AG04450 (cell line): ENCODE measurements around the gene USP1. TPM values are rescaled to one million over a fixed set of nuclear protein-coding genes. Genes with fewer than 3 reads are reported as not detected.

Source experiments
- CTCF ChIA-PET: fragments of 300-600, 350-600 bp; formaldehyde crosslinking; extraction: SDS; loops from one replicate; lab custom pipeline; 2022; ENCODE audit warnings: antibody characterized with exemption, inconsistent platforms; lab: Charles Lee
- POLR2A ChIA-PET: fragments of 350-600 bp; formaldehyde crosslinking; extraction: SDS; loops from one replicate; lab custom pipeline; 2021; ENCODE audit warnings: antibody characterized with exemption, inconsistent platforms; lab: Yijun Ruan, JAX
- DNase-seq: peaks from one replicate; pipeline ENCODE4 v3.0.0-alpha.2; 2011; ENCODE audit warnings: low read depth, low spot score
- H3K27ac ChIP-seq: one replicate; pipeline ENCODE4 v1.5.1; 2012; ENCODE audit warnings: low read depth, low read length, control low read depth
- H3K27me3 ChIP-seq: one replicate; pipeline ENCODE4 v1.6.0; 2012; ENCODE audit warnings: low read length; ENCODE audit not compliant: control insufficient read depth, insufficient read depth
- H3K4me3 ChIP-seq: 2 replicates; pipeline ENCODE4 v1.5.1; 2011; ENCODE audit warnings: mild to moderate bottlenecking, low read depth, low read length, control low read depth
- H3K9me3 ChIP-seq: 2 replicates; pipeline ENCODE4 v1.5.1; 2012; ENCODE audit warnings: low read length; ENCODE audit not compliant: control insufficient read depth, insufficient read depth
- CTCF ChIP-seq: IDR thresholded peaks from 2 replicates; pipeline ENCODE4 v1.5.1; 2011; ENCODE audit warnings: low read depth, low read length, control low read depth, inconsistent platforms
- polyA plus RNA-seq: library from polyadenylated mRNA; depleted of rRNA; stranded (reverse); fragments of >200 nt; gene quantifications from 2 replicates; pipeline ENCODE4 v1.2.3, GENCODE V29; 2011

USP1 gene
- polyA plus RNA-seq, 1 experiment = 13.8 TPM

GRCh38 chr1:62425041-62425440 lies 11.8 kb upstream of the USP1 start:
- peaks cover 3% of the 10 kb centered on the region for H3K27me3 ChIP-seq
- H3K27ac ChIP-seq = no peak overlapping the region
- H3K9me3 ChIP-seq = no peaks in the 10 kb centered on the region
- no peak for TF ChIP-seq CTCF
- H3K4me3 ChIP-seq = no peak overlapping the region
- no peak for DNase-seq
- ChIA-PET CTCF (no interaction called here), POLR2A (no interaction called here)

- peaks cover 9% of the 10 kb centered on the region for H3K27me3 ChIP-seq
- ChIA-PET POLR2A (no interaction called here), CTCF (no interaction called here)
- TF ChIP-seq CTCF = no peak
- DNase-seq = no peak
- H3K27ac ChIP-seq = no peak overlapping the region
- no peaks in the 10 kb centered on the region for H3K9me3 ChIP-seq
- no peak overlapping the region for H3K4me3 ChIP-seq
These were observed 10.6 kb upstream of the USP1 start for GRCh38 chr1:62426237-62426636.

- H3K27ac ChIP-seq = no peak overlapping the region
- POLR2A ChIA-PET = no interaction called here
These were observed 10.1 kb upstream of the USP1 start for GRCh38 chr1:62426794-62427193.

GRCh38 chr1:62428351-62428750 lies 8.5 kb upstream of the USP1 start:
- ChIA-PET POLR2A (no interaction called here), CTCF (no interaction called here)
- no peak overlapping the region for H3K4me3 ChIP-seq
- H3K27ac ChIP-seq = no peak overlapping the region
- TF ChIP-seq CTCF = no peak
- H3K9me3 ChIP-seq = no peaks in the 10 kb centered on the region
- DNase-seq = no peak
- H3K27me3 ChIP-seq = peaks cover 12% of the 10 kb centered on the region

More at GRCh38 chr1:62426794-62427193, 10.1 kb upstream of the USP1 start:
- Histone ChIP-seq H3K4me3 (no peak overlapping the region), H3K9me3 (no peaks in the 10 kb centered on the region), H3K27me3 (peaks cover 12% of the 10 kb centered on the region)
- DNase-seq = no peak
- no peak for TF ChIP-seq CTCF
- CTCF ChIA-PET = no interaction called here

- ChIA-PET CTCF (interaction anchor here (0.9 kb wide), 1 partner anchor 254 kb away, joined by 3 read pairs; no protein-coding TSS in a partner anchor), POLR2A (no interaction called here)
- Histone ChIP-seq H3K27me3 (peaks cover 12% of the 10 kb centered on the region), H3K4me3 (no peak overlapping the region), H3K27ac (no peak overlapping the region), H3K9me3 (no peaks in the 10 kb centered on the region)
- no peak for TF ChIP-seq CTCF
- no peak for DNase-seq
These were observed 7.3 kb upstream of the USP1 start for GRCh38 chr1:62429581-62429980.
